Gastrocnemius medialis (tissue), 4 donors: ENCODE data around the gene PSMC3IP.

Source experiments
- POLR2A ChIP-seq, 2 donors: fragments of 450-650 bp; IDR thresholded peaks; one replicate each; pipeline ENCODE4 v1.6.1; 2017; ENCODE audit warnings: antibody characterized with exemption in 2 of 2, mild to moderate bottlenecking in 2 of 2, moderate library complexity in 2 of 2
- TF ChIP-seq, protein P1 (sequence below), 5 experiments: fragments of 450-650 bp in 3 of 5; fragments of 200-600 bp in 2 of 5; sonication (generic) in 2 of 5; IDR thresholded peaks in 4 of 5; conservative IDR thresholded peaks in 1 of 5; 1 replicate in 4 of 5; 2 replicates in 1 of 5; pipeline ENCODE4 v1.5.1; 2016 to 2019; ENCODE audit warnings: antibody characterized with exemption in 5 of 5, mild to moderate bottlenecking in 3 of 5, moderate library complexity in 3 of 5

DNA sequence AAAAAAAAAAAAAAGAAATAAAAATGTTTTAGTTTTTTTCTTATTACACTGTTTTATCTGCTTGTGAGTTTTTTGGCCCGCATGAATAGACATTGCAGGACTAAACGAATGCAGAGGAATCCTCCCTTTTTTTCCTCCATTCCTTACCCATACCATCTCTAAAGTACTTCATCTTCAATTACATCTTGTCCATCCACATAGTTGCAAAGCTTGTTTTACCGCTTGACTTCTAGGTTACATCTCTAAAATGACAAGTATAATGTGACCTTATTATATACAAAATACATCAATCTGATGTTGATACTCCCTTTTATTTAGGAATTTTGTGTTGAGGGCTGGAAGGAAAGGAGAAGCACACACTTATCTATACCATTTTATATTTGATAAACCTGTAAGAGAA lies 18.9 kb upstream of the PSMC3IP start:
- TF ChIP-seq, protein P1, sequence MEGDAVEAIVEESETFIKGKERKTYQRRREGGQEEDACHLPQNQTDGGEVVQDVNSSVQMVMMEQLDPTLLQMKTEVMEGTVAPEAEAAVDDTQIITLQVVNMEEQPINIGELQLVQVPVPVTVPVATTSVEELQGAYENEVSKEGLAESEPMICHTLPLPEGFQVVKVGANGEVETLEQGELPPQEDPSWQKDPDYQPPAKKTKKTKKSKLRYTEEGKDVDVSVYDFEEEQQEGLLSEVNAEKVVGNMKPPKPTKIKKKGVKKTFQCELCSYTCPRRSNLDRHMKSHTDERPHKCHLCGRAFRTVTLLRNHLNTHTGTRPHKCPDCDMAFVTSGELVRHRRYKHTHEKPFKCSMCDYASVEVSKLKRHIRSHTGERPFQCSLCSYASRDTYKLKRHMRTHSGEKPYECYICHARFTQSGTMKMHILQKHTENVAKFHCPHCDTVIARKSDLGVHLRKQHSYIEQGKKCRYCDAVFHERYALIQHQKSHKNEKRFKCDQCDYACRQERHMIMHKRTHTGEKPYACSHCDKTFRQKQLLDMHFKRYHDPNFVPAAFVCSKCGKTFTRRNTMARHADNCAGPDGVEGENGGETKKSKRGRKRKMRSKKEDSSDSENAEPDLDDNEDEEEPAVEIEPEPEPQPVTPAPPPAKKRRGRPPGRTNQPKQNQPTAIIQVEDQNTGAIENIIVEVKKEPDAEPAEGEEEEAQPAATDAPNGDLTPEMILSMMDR (IDR thresholded peaks at IDR 0.05 in 4 of 5, conservative IDR thresholded peaks at IDR 0.05 in 1 of 5): no peak
- no peak for TF ChIP-seq POLR2A (IDR thresholded peaks at IDR 0.05)
